Measurements from ENCODE around the gene SKP1. TPM values are rescaled to one million over a fixed set of nuclear protein-coding genes. Genes with fewer than 3 reads are reported as not detected.

SKP1 gene
- total RNA-seq, 1 experiment from 2014 or later, result 348 TPM

GRCh38 chr5:134145041-134145757 lies 31.6 kb downstream of the SKP1 start:
- Mint-ChIP-seq H3K9me3 (no peaks in the 10 kb centered on the region), H3K27ac (no peak overlapping the region; a peak in 1 of 7 replicates), H3K4me3 (no peak overlapping the region), H3K4me1 (peaks cover 3 to 8% of the 10 kb centered on the region in 2 experiments; a peak in 3 of 4 replicates), H3K27me3 (ENCODE audit: low read depth) (no peaks in the 10 kb centered on the region), H3K36me3 (ENCODE audit: insufficient read depth in 1 of 3, low read depth in 3 of 3) (peaks cover 8 to 65% (median 37%) of the 10 kb centered on the region in 3 experiments; a peak in 6 of 7 replicates)
- H3K18ac ChIP-seq (ENCODE audit: insufficient read length, low read depth, low read length), result no peak overlapping the region
- H2BK12ac ChIP-seq (ENCODE audit: insufficient read length, low read depth, low read length), result no peak overlapping the region
- H3K9me3 ChIP-seq (ENCODE audit: control insufficient read depth, low read depth, low read length), result no peaks in the 10 kb centered on the region
- H4K5ac ChIP-seq (ENCODE audit: insufficient read length, low read depth, low read length), result no peak overlapping the region
- no peaks in the 10 kb centered on the region for H3K23me2 ChIP-seq (ENCODE audit: insufficient read length, low read depth, low read length, poor library complexity, severe bottlenecking)
- no peak for DNase-seq
- no peaks in the 10 kb centered on the region for H3K79me2 ChIP-seq (ENCODE audit: insufficient read depth, low read length)
- H2AFZ ChIP-seq (ENCODE audit: low read length), result no peak overlapping the region
- H3K9ac ChIP-seq (ENCODE audit: extremely low read depth, insufficient read length, low read length), result no peak overlapping the region
- no peak overlapping the region for H4K91ac ChIP-seq (ENCODE audit: insufficient read length, low read depth, low read length)
- H3K14ac ChIP-seq (ENCODE audit: insufficient read depth, low read length), result no peak overlapping the region
- no peak overlapping the region for H3T11ph ChIP-seq (ENCODE audit: low read length)
- no peak overlapping the region for H2AK5ac ChIP-seq (ENCODE audit: insufficient read length, low read length)
- H3K4ac ChIP-seq (ENCODE audit: low read depth, low read length), result no peak overlapping the region
- no peak overlapping the region for H2BK20ac ChIP-seq (ENCODE audit: low read depth, low read length, poor library complexity, severe bottlenecking)
- H2BK5ac ChIP-seq (ENCODE audit: insufficient read length, low read length), result no peak overlapping the region
- H4K8ac ChIP-seq (replicated peaks; ENCODE audit: insufficient read length, low read depth, low read length), result no peak overlapping the region
- no CpG with 5 or more reads among the region's 1 CpG for WGBS (ENCODE audit: extremely low coverage, insufficient read length, low lambda C conversion rate)
- H3K27ac ChIP-seq (ENCODE audit: insufficient read length, low read depth, low read length), result no peak overlapping the region
- no peak overlapping the region for H3K4me2 ChIP-seq (ENCODE audit: insufficient read depth, insufficient read length, low read length)
- H3K27me3 ChIP-seq (ENCODE audit: insufficient read depth, low read length), result no peaks in the 10 kb centered on the region
- no peak overlapping the region for H3K56ac ChIP-seq (ENCODE audit: insufficient read length, low read depth, low read length)
- no peak for TF ChIP-seq CTCF (conservative IDR thresholded peaks at IDR 0.05)
- H2BK15ac ChIP-seq (ENCODE audit: low read depth, low read length), result no peak overlapping the region
- peaks cover 2% of the 10 kb centered on the region for H3K79me1 ChIP-seq (ENCODE audit: insufficient read depth, low read depth, low read length, poor library complexity, severe bottlenecking)
- H4K20me1 ChIP-seq (ENCODE audit: control insufficient read depth, insufficient read depth, insufficient read length), result peaks cover 4% of the 10 kb centered on the region
- no peak overlapping the region for H2BK120ac ChIP-seq (ENCODE audit: low read depth, low read length, poor library complexity, severe bottlenecking)
- no peaks in the 10 kb centered on the region for H3K4me1 ChIP-seq (ENCODE audit: insufficient read depth, low read length)
- no peak overlapping the region for H3K23ac ChIP-seq (ENCODE audit: insufficient read length, low read depth, low read length)
